ENCODE measurements around the gene FAM200A. TPM values are rescaled to one million over a fixed set of nuclear protein-coding genes. Genes with fewer than 3 reads are reported as not detected.
"Not testable (repeated sequence)": the region's sequence is repeated elsewhere in the genome, so short reads cannot be mapped to it uniquely, and the experiment has no call there.

The FAM200A gene
- total RNA-seq, result 1 to 10 TPM; 2.2 to 5.4 TPM

DNA sequence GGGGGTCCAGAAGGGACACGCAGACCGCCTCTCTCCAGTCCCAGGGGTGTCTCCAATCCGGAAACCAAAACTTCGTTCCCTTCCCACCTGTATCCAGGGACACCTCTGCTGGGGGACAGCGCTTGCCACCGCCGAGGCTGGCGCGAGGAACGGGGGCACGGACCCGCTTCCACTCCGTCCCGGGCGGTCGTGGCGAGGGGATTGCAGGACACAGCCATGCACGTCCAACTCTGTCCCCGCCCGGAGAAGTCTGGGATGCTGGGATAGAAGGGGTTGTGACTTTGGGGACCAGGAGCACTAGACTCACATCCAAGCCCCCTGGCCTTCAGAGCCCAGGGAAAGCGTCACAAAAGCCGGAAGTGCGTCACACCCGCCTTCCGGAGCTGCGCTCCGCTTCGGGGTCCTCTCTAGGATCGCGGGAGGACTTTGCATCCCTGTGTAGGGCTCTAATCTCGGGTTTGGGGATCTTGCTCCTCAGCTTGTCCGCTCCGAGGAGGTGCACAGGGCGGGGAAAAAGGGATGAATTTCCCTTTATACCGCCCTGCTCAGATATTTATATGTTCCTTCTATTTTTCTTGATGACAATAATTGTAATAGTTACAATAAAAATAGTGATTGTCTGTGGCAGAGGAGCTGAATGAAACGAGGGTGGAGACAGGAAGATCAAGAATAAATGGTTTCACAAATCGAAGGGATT is at the start of gene FAM200A:
TSS of gene FAM200A (minus strand) at position 348 of the 697 bp plus-strand sequence. CDS start 3,707 bp downstream, outside the sequence.
- DNase-seq (ENCODE audit: low spot score in 2 of 2) (peak; percentile 72 to 78), ATAC-seq (peak; percentile 99 to 100)
- Mint-ChIP-seq H3K36me3 (peaks cover 21 to 24% of the 10 kb centered on the region in 2 donors), H3K9me3 (peaks cover 4 to 13% of the 10 kb centered on the region in 2 donors), H3K27ac (peak within 1 kb of the TSS; percentile 8 to 97)

GRCh38 chr7:99599836-99600235 is 47.9 kb upstream of the FAM200A start:
- Mint-ChIP-seq H3K36me3 (no peaks in the 10 kb centered on the region), H3K9me3 (no peaks in the 10 kb centered on the region), H3K27ac (no peak overlapping the region)
- no peak for DNase-seq (ENCODE audit: low spot score in 2 of 2)
- ATAC-seq, result no peak

GRCh38 chr7:99597762-99598501 is 46.0 kb upstream of the FAM200A start, which contains the start of gene TMEM225B:
Gene TMEM225B (plus strand): TSS chr7:99598267. CDS start chr7:99604389, 6,122 bp downstream.
- no peaks in the 10 kb centered on the region for H3K9me3 Mint-ChIP-seq
- H3K36me3 Mint-ChIP-seq, result no peaks in the 10 kb centered on the region
- peak; percentile 46 to 50 for ATAC-seq
- H3K27ac Mint-ChIP-seq, result no peak within 1 kb of the TSS
- no peak for DNase-seq (ENCODE audit: low spot score in 2 of 2)

DNA sequence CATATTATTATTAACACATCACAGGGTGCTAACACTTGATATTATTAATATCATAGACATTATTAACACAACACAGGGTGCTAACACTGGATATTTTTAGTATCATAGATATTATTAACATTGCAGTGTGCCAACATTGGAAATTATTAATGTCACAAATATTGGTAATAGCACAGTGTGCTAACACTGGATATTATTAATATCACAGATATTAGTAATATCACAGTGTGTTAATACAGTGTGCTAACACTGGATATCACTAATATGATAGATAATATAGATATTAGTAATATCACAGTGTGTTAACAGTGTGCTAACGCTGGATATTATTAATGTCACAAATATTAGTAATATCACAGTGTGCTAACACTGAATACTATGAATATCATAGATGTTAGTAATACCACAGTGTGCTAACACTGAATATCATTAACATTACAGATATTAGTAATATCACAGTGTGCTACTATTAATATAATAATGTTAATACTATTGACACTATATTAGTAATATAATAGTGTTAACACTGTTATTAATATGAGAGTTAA is 44.6 kb upstream of the FAM200A start:
- ATAC-seq (no peak), DNase-seq (ENCODE audit: low spot score in 2 of 2) (no peak)
- Mint-ChIP-seq H3K36me3 (no peaks in the 10 kb centered on the region), H3K27ac (no peak overlapping the region), H3K9me3 (no peaks in the 10 kb centered on the region)

DNA sequence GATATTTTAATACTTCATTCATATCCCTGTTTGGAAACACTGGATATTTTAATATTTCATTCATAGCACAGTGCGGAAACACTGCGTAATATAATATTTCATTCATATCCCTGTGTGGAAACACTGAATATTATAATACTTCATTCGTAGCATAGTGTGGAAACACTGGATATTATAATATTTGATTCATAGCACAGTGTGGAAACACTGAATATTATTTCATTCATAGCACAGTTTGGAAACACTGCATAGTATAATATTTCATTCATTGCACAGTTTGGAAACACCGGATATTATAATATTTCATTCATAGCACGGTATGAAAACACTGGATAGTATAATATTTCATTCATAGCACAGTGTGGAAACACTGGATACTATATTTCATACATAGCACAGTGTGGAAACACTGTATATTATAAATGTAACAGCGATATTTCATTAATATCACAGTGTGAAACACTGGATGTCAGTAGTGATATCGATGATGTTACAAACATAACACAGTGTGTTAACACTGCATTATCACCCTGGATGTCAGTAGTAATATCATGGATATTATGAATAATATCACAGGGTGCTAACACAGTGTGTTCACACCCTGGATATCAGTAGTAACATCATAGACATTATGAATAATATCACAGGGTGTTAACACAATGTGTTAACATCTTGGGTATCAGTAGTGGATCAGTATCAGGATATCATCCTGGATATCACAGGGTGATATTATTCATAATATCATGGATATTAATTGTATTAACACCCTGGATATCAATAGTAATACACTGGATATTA is 43.2 kb upstream of the FAM200A start:
- no peak overlapping the region for H3K27ac Mint-ChIP-seq
- ATAC-seq, result peak; percentile 61 to 70
- no peak for DNase-seq (ENCODE audit: low spot score in 2 of 2)
- H3K9me3 Mint-ChIP-seq, result no peaks in the 10 kb centered on the region
- no peaks in the 10 kb centered on the region for H3K36me3 Mint-ChIP-seq

- no peak overlapping the region for H3K27ac Mint-ChIP-seq
- DNase-seq (ENCODE audit: low spot score in 2 of 2) (no peak), ATAC-seq (peak; percentile 35 to 56)
- no peaks in the 10 kb centered on the region for H3K36me3 Mint-ChIP-seq
- H3K9me3 Mint-ChIP-seq, result no peaks in the 10 kb centered on the region
Observed at GRCh38 chr7:99588868-99589267, 37.0 kb upstream of the FAM200A start.

GRCh38 chr7:99580778-99581332 is 28.9 kb upstream of the FAM200A start:
- not testable (repeated sequence) for H3K9me3 Mint-ChIP-seq; ATAC-seq; H3K36me3 Mint-ChIP-seq; DNase-seq (ENCODE audit: low spot score in 2 of 2)
- peak overlapping the region in 1 of 2 donors; percentile 75 for H3K27ac Mint-ChIP-seq

- ATAC-seq, result peak; percentile 65 to 76
- H3K27ac Mint-ChIP-seq, result peak overlapping the region; percentile 75 to 87
- H3K36me3 Mint-ChIP-seq, result no peaks in the 10 kb centered on the region
- DNase-seq (ENCODE audit: low spot score in 2 of 2), result peak in 1 of 2 donors; percentile 42
- no peaks in the 10 kb centered on the region for H3K9me3 Mint-ChIP-seq
Observed at GRCh38 chr7:99579956-99580777, 28.3 kb upstream of the FAM200A start.

DNA sequence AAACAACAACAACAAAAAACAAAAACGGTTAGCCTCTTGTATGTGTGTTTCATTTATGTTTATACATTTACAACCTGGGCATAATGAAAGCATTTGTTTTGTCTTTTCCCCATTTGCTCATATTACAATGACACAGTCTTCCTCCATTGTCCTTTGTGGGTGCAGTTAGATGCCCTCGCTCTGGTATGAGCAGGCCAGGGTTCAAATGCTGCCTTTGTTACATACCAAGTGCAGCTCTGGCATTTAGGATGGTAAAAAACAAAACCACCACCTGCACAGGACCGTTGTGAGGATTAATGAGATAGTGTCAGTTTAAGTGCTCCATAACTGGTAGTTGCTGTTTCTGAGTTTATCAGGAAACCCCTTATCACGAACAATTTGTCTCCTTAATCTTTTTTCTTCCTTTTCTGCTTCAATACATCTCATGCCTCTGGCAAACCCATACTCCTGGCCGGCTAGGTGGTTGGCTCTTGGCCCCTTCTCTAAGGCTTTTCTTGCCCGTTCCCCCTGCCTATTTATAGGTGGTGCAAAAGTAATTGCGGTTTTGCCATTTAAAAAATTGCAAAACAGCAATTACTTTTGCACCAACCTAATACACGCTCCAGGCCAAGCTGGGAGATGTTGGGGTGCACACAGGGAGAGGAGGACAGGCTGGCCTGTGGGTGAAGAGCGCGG is 27.5 kb upstream of the FAM200A start:
- ATAC-seq (no peak), DNase-seq (ENCODE audit: low spot score in 2 of 2) (no peak)
- peak overlapping the region in 1 of 2 donors; percentile 75 for H3K27ac Mint-ChIP-seq

DNA sequence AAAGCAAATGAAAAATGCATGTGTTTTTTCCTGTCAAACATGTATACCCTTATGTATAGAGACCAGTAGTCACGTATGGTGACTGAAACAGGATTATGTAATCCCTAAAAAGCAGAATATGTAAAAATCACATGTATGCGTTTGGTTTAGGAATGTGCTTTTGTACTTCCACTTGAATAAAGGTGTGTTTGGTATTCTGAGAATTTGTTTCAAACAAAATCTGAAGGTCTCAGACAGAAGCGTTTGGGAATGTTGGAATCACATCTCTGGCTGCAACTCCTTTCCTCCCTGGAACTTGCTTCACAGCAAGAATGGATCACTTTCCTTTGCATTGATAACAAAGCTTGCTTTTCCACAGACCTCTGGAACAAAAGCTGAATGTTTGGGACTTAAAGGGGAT is 24.3 kb upstream of the FAM200A start:
- ATAC-seq (no peak), DNase-seq (ENCODE audit: low spot score in 2 of 2) (no peak)
- Mint-ChIP-seq H3K9me3 (no peaks in the 10 kb centered on the region), H3K27ac (peak overlapping the region in 1 of 2 donors; percentile 20), H3K36me3 (peaks cover 13 to 21% of the 10 kb centered on the region in 2 donors)

More for the DNA sequence above, 27.5 kb upstream of the FAM200A start:
- H3K9me3 Mint-ChIP-seq, result no peaks in the 10 kb centered on the region
- no peaks in the 10 kb centered on the region for H3K36me3 Mint-ChIP-seq

DNA sequence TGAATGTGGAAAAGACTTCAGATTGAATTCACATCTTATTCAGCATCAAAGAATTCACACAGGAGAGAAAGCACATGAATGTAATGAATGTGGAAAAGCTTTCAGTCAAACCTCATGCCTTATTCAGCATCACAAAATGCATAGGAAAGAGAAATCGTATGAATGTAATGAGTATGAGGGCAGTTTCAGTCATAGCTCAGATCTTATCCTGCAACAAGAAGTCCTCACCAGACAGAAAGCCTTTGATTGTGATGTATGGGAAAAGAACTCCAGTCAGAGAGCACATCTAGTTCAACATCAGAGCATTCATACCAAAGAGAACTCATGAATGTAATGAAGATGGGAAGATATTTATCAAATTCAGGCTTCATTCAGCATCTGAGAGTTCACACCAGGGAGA is 21.3 kb upstream of the FAM200A start:
- no peak for DNase-seq (ENCODE audit: low spot score in 2 of 2)
- peak in 1 of 2 donors; percentile 30 for ATAC-seq
- Mint-ChIP-seq H3K9me3 (no peaks in the 10 kb centered on the region), H3K27ac (no peak overlapping the region), H3K36me3 (peaks cover 13 to 21% of the 10 kb centered on the region in 2 donors)

DNA sequence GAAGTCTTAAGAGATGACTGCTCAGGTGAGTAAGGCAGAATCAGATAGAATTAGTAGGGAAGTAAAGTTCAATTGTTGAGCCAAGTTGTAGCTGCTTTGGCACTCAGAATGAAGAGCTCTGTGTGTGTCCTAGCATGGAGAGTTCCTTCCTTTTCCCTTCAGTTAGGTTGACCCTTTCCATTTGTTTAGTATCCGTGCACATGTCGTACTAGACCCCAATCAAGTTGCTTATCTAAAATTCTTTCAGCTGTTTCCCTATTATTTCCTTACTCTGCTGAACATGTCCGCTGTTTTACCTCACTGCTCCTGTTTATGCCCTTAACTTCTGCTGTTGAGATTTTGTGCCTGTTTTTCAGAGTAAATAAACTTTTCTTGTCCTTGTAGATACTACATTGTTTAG is 19.9 kb upstream of the FAM200A start:
- DNase-seq (ENCODE audit: low spot score in 2 of 2) (no peak), ATAC-seq (no peak)
- peak overlapping the region in 1 of 2 donors; percentile 61 for H3K27ac Mint-ChIP-seq
- no peaks in the 10 kb centered on the region for H3K9me3 Mint-ChIP-seq
- H3K36me3 Mint-ChIP-seq, result peaks cover 13 to 21% of the 10 kb centered on the region in 2 donors

DNA sequence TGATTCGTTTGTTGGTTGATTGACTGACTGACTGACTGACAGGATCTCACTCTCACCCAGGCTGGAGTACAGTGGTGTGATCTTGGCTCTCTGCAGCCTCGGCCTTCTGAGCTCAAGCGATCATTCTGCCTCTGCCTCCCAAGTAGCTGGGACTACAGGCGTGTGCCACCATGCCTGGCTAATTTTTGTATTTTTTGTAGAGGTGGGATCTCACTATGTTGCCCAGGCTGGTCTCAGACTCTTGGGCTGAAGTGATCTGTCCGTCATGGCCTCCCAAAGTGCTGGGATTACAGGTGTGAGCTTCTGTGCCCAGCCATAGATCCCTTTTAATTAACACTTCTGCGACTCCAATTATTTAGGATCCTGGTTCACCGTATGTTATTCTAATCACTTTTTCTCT is 16.9 kb upstream of the FAM200A start:
- H3K36me3 Mint-ChIP-seq, result peaks cover 24 to 36% of the 10 kb centered on the region in 2 donors
- H3K27ac Mint-ChIP-seq; H3K9me3 Mint-ChIP-seq; DNase-seq (ENCODE audit: low spot score in 2 of 2); ATAC-seq: not testable (repeated sequence)

DNA sequence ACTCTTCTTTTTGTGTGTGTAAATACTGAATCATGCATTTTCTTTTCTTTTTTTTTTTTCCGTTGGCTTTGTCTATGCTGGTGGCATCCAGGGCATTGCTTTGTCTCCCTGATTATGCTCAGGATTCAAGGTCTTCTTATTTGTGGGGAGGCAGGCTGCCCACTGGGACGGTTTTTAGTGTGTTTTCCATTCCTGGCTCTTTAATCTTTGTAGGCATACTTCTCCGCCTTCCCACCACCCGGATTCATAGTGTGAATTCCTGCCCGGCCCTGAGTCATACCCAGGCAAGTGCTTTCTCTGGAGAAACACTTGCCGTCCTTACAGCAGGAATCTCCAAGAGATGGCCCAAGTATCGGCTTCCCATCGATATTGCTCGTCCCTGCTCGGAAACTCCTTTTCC is 11.7 kb upstream of the FAM200A start:
- ATAC-seq (no peak), DNase-seq (ENCODE audit: low spot score in 2 of 2) (no peak)
- peaks cover 34 to 44% of the 10 kb centered on the region in 2 donors for H3K36me3 Mint-ChIP-seq
- no peaks in the 10 kb centered on the region for H3K9me3 Mint-ChIP-seq
- H3K27ac Mint-ChIP-seq, result peak overlapping the region; percentile 10

DNA sequence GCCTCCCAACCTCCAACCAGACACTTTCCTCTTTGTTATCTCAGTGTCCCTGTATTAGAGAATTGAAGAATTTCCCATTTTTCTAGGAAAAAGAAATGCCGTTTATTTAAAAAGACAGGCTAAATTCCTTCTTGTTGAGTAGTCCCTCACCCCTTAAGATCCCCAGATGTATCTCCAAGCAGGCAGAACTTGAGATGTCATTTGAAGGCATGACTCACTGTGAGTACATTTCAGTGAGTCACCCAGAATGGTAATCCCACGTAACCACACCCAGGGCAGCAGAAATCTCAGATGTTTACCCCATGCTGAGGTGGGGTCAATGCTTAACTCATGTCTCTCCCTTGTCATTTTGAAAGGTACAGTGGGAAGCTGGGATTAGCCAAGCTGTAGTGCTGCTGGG is 10.9 kb upstream of the FAM200A start:
- ATAC-seq, result peak; percentile 74 to 76
- peak; percentile 54 to 62 for DNase-seq (ENCODE audit: low spot score in 2 of 2)
- peaks cover 39 to 50% of the 10 kb centered on the region in 2 donors for H3K36me3 Mint-ChIP-seq
- peak overlapping the region; percentile 57 to 73 for H3K27ac Mint-ChIP-seq
- no peaks in the 10 kb centered on the region for H3K9me3 Mint-ChIP-seq

Data from activated naive CD4-positive, alpha-beta T cell treated with anti-CD3 and anti-CD28 coated beads, Interleukin-2, amount 50 U/mL, for 72 hours (primary cell).